ENCODE measurements around the gene FCHSD1.

DNA sequence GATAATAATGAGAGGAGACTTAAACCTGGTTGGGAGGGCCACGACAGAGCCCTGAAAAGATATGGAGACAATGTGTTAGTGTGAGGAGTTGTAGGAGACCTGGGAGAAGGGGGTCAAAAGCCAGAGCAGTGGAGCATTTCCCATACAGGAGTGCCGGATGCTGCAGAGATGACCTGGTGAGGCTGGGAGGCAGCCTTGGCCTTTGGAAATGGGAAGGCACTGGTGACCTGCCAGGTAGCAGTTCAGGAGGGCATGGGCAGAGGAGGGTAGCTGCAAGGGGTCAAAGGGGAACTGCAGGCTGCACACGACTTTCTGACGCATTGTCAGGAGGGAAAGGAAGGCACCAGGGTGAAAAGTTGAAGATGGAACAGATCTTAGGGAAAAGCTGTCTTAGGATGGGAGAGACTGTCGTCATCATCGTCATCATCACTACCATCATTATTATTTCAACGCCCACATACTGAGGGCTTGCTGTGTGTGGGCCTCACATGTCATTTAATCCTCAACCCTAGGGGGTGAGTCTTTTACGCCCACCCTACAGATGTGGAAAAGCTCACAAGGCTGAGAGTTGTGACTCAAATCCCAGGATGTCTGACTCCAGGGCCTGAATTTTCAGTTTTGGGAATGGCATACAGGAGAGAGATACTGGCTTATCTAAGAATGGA lies 17.5 kb upstream of the FCHSD1 start:
- TF ChIP-seq EZH2phosphoT487 (IDR thresholded peaks at IDR 0.05): no peak
- no peak for TF ChIP-seq CTCF (IDR thresholded peaks at IDR 0.05)
